ENCODE data around the gene THOC6.

The THOC6 gene

DNA sequence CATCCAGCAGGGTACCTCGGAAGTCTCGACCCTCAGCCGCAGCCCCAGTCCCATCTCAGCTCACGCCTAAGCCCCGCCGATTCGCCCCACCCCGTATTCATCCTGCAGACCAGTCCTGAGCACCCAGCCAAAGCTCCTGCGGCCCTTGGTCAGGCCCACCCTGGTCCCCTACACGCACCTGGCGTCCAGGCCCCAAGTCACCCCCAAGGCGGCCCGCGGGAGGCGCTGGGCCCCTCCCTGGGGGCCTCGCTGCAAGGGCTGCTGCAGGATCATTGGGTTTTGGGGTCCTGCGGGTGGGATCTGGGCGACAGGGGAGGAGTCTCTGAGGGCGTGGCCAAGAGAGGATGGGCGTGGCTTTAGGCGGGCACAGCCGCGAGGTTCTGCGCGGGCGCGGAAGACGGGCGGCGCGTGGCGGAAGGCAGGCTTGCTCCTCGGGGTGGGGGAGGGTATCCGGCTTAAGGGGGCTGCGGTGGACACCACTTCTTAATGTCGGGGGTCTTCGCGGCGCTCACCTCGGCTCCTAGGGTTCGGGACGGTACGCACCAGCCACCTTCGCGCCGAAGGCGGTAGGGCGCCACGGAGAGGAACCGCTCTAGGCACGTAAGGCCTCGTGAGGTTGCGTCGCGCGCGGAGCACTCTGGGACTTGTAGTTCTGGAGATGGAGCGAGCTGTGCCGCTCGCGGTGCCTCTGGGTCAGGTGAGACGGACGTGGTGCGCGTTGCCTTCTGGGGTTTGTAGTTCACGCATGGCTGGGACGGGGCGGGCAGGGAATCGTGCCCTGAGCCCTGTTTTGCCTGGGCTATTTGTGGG is at the start of gene THOC6, which contains the start of gene HCFC1R1:
THOC6 (plus strand) TSS at position 367 of the 810 bp plus-strand sequence; CDS start at position 659, 292 bp downstream.
HCFC1R1 (minus strand) TSS at position 274 of the 810 bp plus-strand sequence; CDS start at position 273, 1 bp downstream.
- FAIRE-seq = no peak

DNA sequence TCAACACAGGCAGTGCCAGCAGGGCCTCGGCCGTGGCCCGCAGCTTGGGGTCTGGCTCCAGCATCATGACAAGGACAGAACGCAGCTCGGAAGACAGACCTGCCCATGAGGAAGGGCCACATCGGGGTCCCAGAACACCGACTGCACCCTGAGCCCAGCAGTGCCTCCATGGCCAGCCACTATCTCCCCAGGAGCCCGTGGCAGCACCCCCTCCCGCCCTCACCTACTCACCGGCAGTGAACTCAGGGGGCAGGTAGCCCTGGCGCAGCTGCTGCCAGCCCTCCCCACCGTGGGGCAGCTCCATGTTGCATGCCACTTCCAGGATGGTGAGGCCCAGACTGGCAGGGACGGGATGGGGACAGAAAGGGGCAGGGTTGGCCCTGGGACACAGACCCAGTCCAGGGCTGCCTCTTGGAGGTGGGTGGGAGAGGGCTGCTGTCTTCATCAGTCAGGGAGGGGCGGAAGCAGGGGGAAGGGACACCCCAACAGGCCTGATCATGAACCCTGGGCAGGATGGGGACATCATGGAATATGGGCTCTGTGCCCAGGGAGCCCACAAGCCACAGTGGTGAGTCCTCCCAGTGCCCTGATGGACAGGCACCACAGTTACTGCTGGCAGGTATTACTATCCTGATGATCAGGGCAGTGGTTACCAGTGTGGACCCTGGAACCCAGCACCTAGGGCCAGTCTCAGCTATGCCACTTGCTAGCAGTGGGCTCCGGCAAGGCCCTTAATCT is 49.3 kb upstream of the THOC6 start:
- FAIRE-seq = no peak

DNA sequence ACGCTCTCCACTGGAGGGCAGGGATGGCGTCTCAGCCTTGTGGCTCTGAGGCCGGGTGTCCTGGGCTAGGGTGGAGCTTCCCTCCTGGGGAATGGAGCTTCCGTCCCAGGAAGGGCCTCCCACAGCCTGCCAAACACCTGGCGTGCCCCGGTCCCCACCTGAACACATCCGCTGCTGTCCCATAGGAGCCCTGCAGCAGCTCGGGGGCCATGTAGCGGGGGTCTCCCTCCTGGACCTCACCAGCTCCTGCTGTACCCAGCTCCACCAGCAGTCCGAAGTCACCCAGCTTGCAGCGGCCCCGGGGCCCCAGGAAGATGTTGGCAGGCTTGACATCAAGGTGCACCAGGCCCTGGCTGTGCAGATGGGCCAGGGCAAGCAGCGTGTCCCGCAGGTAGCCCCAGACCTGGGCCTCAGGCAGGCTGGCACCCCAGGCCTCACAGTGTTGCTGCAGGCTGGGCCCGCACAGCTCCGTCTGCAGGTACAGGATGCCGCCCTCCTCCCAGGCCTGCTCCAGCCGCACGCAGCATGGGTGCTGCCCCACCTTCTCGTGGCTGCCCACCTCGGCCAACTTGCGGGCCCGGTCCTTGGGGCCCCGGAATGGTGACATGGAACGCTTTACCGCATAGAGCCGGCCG is 48.6 kb upstream of the THOC6 start:
- FAIRE-seq = no peak

- no peak for FAIRE-seq
Measured at GRCh38 chr16:2976201-2976600, 47.6 kb upstream of the THOC6 start.

GRCh38 chr16:2976673-2977072 is 47.2 kb upstream of the THOC6 start:
- no peak for FAIRE-seq

- FAIRE-seq = no peak
Measured at GRCh38 chr16:2977440-2977839, 46.4 kb upstream of the THOC6 start.

DNA sequence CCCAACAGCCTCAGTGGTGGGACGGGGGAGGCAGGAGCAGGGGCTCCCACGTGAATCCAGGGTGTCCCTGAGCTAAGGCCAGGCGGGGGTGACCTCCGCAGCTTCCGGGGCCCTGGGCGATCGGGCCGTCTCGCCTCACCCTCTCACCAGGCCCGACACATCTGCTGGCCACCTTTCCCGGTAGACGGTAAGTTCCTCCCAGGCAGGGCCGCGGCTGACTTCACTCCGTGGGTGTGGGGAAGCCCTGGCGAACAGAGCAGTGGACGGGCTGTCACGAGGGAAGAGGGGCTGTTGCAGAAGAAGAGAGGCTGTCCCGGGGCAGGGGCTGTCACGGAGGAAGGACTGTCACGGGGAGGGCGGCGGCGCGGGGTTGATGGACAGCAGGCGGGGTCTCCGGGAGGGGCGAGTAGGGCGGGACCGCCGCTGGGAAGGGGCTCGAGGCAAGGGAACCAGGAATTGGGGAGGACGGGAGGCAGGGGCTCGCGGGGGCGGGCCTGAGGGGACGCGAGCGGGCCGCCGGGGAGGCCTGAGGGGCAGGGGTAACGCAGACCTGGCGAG is 44.1 kb upstream of the THOC6 start:
- FAIRE-seq = no peak

DNA sequence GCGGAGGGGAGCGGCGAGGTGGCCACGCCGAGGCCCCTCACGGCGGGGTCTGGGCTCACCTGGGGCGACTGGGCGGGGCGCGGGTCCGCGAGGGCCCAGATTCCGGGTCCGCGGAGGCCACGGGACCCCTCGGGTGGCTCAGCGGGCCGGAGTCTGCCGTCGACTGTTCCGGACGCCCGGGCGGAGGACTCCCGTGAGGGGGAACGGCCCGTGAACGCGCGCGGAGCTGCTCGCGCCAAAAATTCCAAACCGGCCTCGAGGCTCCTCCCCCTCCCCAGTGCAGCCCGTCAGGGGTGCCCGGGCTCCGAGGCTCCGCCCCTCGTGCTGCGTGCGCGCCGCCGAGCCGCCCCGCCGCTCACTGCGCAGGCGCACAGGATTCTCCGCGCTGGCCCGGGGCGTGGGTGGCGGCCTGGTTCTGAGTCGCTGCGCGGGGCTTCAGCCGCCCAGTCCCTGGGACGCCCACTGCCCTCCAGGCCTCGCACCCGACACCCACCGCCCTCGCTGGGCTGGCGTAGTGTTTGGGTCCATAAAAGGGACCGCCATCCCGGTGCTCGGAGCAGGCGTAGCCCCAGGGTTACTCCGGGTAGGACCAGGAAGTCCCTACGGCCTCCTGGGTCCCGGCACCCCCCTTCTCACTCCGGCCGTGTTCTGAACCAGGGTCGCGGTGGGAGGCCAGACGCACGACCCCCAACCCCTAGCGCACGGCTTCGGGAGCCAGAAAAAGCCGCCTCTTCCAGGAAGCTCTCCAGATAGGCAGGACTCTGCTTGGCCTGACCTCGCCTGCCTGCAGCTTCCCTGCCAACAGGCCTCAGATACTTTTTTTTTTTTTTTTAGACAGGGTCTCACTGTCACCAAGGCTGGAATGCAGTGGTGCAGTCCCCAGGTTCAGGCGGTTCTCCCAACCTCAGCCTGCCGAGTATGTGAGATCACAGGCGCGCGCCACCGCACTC is 43.3 kb upstream of the THOC6 start, which contains the start of gene PKMYT1:
PKMYT1 (minus strand) TSS at position 220 of the 950 bp plus-strand sequence. CDS start 789 bp downstream, outside the sequence.
- FAIRE-seq = no peak

- no peak for FAIRE-seq
Measured at GRCh38 chr16:2981177-2981898, 42.5 kb upstream of the THOC6 start.

DNA sequence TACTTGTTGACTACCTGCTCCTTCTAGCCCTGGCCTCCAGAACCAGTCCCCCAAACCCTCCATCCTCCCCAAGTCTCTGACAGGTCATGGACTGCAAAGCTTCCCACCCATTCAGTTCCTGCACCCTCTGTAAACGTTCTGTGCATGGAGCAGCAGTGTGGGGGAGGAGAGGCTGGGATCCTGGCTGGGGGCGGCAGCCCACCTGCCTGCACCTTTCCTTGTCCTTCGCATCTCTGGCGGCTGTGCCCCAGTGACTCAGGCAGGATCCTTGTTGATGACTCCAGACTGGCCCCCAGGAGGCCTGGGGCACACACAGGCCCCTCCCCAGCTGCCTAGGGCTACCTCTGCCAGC is 42.0 kb upstream of the THOC6 start:
- FAIRE-seq = no peak

- no peak for FAIRE-seq
Measured at GRCh38 chr16:2982402-2982801, 41.4 kb upstream of the THOC6 start.

DNA sequence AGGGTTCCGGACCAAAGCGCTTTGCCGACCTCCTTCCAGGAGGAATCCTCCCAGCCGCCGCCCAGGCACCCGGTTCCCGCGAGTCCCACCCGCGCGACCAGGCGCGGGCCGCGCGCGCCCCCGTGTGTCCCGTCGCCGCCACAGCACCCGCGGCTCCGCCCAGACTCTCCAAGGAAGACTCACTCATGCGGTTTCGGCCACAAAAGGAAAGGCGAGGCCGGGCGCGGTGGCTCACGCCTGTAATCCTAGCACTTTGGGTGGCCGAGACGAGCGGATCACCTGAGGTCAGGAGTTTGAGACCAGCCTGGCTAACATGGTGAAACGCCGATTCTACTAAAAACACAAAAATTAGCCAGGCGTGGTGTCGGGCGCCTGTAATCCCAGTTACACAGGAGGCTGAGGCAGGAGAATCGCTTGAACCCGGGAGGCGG is 40.1 kb upstream of the THOC6 start:
- FAIRE-seq = no peak

GRCh38 chr16:2985462-2985861 is 38.4 kb upstream of the THOC6 start:
- no peak for FAIRE-seq

DNA sequence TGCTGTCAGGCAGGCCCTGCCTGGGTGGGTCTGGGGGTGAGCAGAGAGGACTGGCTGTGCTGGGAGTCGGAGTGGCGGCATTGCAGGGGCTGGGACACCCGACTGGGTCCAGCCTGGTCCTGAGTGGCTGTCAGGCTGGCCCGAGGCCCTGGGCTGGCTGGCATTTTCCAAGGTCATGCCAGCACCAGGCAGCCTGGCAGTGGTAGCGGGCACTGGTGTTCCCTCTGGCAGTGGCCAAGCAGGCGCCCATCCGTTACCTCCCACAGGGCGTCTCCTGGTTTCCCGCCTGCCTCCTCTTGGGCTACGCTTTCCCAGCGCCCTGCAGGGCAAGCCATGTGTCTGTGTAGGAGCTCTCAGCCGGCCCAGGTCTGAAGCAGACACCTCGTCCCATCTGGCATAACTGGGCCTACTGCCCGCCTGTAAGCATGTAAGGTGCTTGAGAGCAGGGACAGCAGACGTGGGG is 37.9 kb upstream of the THOC6 start:
- FAIRE-seq = no peak

DNA sequence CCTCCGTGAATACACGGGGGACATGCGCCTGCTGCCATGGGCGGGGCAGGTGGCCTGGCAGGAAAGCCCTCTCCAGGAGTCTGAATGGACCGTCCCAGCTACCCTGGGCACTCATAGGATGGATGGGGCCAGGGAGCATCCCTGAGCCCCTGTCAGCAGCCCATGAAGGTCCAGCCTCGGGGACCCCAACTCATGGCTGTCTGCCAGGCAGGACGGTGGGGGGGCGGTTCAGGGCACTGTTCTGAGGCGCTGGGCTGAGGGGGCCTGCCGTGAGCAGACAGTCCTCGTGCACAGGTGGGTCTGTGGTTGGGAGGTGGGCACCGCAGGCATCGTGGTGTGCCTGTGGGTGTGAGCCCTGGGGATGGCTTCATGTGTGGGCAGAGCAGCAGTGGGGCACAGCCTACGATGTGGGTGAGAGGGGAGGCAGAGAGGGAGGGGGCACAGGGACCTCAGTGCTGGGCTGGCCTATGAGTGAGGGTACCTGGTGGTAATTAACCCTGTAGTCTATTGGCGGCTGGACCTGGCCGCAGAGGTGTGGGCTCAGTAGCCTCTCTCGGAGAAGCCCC is 37.1 kb upstream of the THOC6 start:
- no peak for FAIRE-seq

- FAIRE-seq = no peak
Measured at GRCh38 chr16:2987286-2987685, 36.5 kb upstream of the THOC6 start.

DNA sequence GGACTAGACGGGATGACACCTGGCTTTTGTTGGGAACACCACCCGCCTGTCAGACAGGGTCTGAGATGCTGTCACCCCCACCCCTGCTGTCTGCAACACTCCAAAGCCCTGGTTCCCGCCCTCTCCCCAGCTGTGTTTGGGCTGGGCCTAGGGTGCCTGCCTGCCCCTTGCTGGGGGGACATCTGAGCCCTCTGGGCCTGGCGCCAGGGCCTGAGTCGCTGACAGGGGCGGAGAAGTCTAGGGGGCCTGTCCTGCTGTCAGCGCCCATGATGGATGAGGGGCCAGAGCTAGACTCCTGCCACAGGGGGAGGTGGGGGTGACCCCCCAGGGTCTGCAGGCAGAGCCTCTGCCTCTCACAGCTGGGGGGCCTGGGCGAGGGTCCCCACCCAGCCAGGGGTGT is 36.0 kb upstream of the THOC6 start:
- no peak for FAIRE-seq

GRCh38 chr16:2988590-2989099 is 35.2 kb upstream of the THOC6 start:
- FAIRE-seq = no peak

DNA sequence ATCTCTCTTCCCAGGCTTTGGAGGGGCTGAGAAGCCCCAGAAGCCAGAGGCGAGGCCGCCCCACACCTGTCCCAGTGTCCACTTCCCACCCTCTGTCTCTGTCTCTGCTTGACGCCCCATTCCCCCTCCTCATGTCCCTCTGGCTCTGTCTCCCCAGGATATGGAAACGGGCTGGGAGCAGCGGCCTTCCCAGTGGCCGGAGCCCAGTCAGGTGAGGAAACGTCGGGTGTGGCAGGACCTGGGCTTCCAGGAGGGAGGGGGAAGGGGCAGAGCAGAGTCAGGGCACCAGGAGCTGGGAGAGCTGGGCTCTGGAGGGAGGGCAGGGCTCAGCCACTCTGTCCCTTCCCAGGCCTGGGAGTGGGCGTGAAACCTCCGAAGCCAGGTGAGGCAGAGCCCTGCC is 32.9 kb upstream of the THOC6 start:
- FAIRE-seq = no peak

DNA sequence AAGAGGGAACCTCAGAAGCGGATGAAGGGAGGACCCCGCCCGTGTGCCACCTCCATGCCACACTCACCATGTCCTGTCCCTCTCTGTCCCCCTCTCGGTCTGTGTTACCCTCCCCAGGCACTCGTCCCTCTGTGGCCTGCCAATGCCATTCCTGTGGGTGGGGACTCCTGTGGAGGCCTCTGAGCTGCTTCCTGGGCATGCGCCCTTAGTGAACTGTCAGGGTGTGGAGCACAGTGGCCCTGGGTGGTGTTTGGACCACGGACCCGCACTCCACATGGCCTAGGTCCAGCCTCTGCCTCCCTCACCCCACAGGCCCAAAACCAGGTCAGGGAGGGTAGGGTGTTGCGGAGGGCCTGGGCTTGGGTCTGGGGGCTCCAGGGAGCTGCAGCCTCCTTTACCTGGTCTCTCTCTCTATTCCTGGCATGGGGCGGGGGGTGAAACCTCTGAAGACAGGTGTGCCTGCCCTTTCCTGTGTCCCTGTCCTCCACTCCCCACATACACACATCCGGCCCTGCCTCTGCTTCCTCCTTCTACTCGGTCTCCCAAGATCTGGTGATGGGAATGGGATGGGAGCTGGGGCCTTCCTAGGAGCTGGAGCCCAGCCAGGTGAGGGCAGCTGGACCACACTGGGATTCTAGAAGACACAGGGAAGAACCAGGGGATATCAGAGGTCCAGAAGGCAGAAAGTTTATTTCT is 32.1 kb upstream of the THOC6 start:
- no peak for FAIRE-seq

Data from islet of Langerhans (tissue), 1 donor.